Fibroblast of skin of abdomen (primary cell): Measurements from ENCODE around the gene DDX42.
"Not testable (repeated sequence)": the region's sequence is repeated elsewhere in the genome, so short reads cannot be mapped to it uniquely, and the experiment has no call there.

ENCODE experiments used
- DNase-seq: peaks from one replicate; pipeline ENCODE4 v3.0.0-alpha.2; 2013

The DDX42 gene

DNA sequence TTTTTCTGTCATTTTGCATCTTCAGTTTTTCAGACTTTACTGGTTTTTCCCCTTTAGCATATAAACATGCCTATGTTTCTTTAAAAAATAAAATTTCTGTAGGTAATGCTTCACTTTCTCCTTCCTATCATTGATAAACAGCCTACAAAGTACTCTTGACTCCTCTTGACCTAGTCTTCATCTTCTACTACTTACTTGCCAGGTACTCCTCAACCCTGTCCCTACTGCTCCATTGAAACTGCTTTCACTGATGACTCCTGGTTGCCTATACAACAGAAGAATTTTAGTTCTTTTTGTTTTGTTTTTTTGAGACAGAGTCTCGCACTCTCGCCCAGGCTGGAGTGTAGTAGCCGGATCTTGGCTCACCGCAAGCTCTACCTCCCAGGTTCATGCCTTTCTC is 7.0 kb downstream of the DDX42 start:
- no peak for DNase-seq

DNA sequence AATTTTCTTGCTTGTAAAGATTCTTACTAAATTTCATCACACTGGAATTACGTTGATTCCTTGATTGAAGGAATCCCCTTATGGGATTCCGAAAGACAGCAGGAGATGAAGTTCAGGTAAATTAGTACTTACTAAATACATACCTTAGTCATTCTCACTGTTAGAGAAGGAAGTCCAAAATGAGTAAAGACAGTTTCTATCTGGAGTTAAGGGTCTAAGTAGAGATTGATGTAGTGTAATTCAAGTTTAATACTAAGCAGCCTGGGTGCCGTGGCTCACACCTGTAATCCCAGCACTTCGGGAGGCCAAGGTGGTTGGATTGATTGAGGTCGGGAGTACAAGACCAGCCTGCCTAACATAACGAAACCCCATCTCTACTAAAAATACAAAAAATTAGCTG is 9.6 kb downstream of the DDX42 start:
- DNase-seq = no peak

DNA sequence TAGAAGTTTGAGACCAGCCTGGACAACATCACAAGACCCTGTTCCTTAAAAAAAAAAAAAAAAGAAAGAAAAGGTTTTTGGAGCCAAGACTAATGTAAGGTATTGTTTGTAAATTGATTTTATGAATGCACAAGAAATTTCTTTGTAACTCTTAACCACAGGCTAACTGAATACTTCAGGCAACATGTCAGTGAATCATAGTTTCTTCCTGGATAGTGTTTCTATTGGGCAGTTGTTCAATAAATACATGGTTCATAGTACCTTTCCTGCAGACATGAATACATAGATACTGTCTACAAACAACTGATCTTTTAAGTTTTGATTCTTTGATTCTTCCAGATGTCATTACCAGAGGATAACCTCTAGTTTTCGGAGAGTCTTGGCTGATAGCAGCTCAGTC is 11.6 kb downstream of the DDX42 start:
- DNase-seq = peak; percentile 35

DNA sequence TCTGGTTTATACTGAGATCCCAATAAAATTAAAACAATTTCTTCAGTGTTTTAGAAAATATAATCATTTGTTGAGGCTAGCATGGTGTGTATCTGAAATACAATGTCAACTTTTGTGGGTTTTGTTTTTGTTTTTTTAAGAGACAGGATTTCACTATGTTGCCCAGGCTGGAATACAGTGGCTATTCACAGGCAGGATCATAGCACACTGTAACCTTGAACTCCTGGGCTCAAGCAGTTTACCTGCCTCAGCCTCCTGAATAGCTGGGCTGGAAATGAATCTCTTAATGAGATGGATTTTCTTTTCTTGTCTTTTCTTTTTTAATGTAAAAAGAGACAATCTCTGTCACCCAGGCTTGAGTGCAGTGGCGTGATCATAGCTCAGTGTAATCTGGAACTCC is 12.1 kb downstream of the DDX42 start:
- no peak for DNase-seq

DNA sequence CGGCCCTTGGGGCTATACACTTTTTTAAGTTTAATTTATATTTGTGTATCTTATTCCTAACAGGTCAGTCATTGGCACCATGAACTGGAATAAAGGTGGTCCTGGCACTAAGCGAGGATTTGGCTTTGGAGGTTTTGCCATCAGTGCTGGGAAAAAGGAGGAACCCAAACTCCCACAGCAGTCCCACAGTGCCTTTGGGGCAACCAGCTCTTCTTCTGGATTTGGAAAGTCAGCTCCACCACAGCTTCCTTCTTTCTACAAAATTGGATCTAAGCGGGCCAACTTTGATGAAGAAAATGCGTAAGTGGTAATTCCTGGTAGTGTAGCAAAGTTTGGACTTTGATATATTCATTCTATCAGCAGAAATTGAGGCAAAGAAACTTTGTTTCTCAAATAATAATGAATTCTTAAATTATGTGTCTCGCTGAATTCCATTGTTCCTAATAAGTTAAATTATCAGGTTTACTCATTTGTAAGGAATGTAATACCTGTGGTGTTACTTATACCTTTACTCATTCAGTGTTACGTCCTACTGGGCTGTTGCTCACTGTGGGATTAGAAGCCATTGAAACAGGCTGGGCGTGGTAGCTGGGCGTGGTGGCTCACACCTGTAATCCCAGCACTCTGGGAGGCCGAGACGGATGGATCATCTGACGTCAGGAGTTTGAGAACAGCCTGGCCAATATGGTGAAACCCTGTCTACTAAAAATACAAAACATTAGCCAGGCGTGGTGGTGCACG is 13.2 kb downstream of the DDX42 start:
- no peak for DNase-seq

DNA sequence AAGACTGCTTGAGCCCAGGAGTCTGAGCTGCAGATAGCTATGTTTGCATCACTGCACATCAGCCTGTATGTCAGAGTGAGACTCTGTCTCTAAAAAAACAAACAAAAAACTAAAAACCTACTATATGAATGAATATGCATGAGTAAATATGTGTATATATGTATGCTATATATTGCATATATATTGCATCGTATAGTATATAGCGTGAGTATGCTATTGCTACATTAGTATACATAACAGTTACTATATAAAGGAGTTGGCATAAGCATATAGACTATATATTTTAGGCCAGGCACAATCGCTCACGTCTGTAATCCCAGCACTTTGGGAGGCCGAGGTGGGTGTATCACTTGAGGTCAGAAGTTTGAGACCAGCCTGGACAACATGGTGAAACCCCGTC is 16.1 kb downstream of the DDX42 start:
- no peak for DNase-seq

DNA sequence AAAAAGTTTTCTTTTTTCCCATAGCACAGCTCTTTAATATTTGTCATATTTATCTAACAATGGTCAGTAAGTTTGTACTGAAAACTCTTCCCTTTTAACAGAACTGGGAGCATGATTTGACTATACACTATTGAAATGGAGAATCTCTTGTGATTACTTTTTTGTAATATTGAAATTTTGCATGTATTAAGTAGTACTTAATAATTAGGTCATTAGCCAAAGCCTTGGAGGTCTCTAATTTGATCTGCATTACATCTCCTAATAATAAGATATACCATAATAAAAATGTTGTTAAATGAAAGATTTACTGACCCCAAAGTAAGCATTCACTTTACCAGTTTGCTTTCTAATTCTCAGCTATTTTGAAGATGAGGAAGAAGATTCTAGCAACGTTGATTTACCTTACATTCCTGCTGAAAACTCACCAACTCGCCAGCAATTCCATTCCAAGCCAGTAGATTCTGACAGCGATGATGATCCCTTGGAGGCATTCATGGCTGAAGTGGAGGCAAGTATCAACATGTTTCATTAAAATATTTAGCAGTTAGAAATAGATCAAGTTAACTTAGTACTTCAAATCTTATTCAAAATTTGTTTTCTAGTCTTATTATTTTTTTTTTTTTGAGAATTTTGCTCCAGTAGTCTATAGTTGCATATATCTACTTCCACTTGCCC is 18.2 kb downstream of the DDX42 start:
- no peak for DNase-seq

DNA sequence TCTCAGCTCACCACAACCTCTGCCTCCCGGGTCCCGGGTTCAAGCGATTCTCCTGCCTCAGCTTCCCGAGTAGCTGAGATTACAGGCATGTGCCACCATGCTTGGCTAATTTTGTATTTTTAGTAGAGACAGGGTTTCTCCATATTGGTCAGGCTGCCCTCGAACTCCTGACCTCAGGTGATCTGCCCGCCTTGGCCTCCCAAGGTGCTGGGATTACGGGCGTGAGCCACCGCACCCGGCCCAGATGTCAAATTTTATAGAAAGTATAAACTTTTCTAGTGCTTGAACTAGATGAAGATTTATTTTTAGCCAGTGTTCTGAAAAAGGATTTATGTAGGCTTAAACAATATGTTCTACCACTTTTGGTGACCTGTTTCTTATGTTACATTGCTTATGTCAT is 22.4 kb downstream of the DDX42 start:
- DNase-seq = not testable (repeated sequence)

DNA sequence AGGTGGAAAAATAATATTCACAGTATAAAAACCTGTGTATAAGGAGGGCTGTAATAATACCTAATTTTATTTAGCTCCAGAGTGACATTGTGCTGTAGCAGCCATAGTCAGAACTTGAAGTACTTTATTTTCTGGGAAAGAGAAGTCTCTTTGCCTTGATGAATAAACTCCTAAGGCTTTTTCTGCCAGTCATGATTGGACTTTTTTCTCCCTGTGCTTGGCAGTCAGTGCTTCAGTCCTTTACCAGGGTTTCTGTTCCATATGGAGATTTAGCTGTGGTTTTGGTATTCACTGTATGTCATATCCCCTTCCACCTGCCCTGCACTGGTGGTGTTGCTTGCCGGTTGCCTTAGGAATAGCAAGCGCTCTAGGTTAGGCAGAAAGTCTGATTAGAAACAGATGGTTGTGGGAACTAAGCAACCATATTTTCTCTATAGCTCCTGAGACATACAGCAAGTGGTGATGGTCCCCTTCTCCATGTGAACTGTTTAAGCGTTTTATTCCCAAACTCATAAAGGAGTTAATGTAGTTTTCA is 24.7 kb downstream of the DDX42 start:
- peak; percentile 39 for DNase-seq

DNA sequence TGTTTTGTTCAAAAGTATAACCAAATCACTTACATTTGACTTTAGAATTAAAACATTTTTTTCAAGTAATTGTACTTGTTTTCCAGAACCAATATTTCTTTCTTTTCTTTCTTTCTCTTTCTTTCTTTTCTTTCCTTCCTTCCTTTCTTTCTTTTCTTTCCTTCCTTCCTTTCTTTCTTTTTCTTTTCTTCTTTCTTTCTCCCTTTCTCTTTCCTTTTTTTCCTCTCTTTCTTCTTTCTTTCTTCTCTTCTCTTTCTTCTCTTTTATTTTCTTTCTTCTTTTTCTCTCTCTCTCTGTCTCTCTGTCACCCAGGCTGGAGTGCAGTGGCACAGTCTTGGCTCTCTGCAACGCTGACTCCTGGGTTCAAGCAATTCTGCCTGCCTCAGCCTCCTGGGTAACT is 26.8 kb downstream of the DDX42 start:
- DNase-seq = no peak

DNA sequence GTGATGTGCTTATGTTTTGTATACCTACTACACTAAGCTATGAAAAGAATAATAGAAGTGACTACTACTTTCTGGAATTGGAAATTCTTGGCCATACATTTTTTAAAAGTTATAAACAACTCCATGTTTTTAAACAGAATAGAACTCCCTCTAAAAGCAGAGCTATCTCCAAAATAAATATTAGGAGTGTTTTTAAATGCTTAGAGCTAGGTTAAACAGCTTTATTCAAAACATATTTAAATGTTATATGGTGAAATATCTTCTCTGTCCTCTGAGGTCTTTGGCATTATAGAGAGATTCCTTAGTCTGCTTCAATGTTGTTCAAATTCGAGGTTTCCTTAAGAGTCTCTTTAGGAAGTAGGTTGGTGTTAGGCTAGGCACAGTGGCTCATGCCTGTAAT is 30.4 kb downstream of the DDX42 start:
- DNase-seq = no peak

DNA sequence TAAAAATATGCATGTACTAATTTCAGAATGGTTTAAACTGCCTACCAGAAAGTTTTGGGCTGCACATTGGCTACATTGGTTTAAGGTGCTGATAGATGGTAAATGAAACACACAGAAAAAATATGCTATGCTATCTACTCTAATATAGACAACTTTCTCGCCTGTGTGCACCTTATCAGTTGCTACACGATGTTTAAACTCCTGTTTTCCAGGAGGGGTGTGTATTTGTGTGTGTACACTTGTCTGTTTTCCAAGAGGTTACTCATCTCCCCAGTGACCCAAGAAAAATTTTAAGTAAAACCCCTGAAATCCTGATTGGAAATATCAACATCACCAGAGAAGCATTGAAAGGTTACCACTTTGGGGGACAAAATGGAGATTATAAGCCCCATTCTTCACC is 31.6 kb downstream of the DDX42 start:
- no peak for DNase-seq

DNA sequence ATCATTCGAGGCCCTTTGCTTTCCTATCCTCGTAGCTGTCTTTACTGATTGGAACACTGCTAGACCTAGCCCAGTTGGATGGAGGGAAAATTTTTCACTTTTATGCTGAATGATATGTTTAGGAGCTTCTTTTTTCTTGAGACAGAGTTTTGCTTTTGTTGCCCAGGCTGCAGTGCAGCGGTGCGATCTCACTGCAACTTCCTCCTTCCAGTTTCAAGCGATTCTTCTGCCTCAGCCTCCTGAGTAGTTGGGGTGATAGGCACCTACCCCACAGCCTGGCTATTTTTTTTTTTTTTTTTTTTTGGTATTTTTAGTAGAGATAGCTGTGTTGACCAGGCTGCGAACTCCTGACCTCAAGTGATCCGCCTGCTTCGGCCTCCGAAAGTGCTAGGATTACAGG is 36.0 kb downstream of the DDX42 start:
- no peak for DNase-seq

DNA sequence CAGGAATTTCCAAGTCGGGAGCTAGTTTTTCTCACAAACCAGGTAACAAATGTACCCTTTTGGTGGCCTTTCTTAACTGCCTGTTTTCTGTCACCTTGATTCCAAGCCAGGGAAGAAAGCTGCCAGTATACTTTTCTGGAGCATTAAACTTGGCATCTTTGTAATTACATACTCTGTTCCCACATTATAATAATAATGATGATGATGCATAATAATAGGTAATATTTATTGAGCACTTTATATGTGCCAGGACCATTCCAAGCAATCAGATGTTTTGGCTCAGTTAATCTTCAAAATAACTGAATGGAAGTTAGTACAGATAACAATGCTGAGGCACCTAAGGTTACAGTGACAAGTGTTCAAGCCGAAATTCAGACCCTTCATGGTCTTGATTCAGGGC is 42.2 kb downstream of the DDX42 start:
- DNase-seq = no peak

DNA sequence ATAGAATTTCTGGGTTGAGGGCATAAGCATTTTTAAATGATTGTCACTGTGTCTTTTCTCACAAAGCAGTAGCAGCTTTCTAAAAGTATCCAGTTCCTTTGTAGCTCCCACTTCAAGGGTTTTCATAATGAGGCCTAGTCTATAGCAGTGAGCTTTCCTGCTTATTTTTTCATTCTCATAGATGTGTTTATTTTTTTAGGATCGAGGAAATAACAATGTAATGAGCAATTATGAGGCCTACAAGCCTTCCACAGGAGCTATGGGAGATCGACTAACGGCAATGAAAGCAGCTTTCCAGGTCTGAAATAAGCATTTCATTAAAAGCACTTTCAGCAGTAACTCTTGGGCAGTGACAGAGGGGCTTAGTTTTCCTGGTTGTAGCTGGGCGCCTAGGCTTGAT is 42.7 kb downstream of the DDX42 start:
- DNase-seq = no peak

DNA sequence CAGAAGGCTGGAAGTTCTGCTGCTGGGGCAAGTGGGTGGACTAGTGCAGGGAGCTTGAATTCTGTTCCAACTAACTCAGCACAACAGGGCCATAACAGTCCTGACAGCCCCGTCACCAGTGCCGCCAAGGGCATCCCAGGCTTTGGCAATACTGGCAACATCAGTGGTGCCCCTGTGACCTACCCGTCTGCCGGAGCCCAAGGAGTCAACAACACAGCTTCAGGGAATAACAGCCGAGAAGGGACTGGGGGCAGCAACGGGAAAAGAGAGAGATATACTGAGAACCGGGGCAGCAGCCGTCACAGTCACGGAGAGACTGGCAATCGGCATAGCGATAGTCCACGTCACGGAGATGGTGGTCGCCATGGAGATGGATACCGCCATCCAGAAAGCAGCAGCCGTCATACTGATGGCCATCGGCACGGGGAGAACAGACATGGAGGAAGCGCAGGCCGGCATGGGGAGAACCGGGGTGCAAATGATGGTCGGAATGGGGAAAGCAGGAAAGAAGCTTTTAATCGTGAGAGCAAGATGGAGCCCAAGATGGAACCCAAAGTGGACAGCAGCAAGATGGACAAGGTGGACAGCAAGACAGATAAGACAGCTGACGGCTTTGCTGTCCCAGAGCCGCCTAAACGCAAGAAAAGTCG is 43.9 kb downstream of the DDX42 start:
- no peak for DNase-seq

DNA sequence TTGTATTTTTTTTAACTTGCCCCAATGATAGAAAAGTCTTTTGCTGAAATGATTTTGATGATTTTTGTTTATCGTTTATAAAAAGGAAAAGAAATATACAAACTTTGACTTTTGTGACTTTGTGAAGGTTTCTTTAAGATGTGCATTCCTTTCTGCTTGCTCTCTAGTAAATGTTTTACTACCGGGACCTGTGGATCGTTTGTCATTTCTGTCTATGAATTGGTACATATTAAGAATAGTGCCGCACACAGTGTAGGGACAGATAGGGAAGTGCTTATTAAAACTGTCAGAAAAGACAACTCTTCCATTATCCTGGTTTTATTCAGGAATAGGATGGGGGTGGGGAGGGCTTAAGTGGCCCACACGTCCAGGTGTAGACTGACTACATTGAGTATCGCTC is 45.2 kb downstream of the DDX42 start:
- DNase-seq = no peak

DNA sequence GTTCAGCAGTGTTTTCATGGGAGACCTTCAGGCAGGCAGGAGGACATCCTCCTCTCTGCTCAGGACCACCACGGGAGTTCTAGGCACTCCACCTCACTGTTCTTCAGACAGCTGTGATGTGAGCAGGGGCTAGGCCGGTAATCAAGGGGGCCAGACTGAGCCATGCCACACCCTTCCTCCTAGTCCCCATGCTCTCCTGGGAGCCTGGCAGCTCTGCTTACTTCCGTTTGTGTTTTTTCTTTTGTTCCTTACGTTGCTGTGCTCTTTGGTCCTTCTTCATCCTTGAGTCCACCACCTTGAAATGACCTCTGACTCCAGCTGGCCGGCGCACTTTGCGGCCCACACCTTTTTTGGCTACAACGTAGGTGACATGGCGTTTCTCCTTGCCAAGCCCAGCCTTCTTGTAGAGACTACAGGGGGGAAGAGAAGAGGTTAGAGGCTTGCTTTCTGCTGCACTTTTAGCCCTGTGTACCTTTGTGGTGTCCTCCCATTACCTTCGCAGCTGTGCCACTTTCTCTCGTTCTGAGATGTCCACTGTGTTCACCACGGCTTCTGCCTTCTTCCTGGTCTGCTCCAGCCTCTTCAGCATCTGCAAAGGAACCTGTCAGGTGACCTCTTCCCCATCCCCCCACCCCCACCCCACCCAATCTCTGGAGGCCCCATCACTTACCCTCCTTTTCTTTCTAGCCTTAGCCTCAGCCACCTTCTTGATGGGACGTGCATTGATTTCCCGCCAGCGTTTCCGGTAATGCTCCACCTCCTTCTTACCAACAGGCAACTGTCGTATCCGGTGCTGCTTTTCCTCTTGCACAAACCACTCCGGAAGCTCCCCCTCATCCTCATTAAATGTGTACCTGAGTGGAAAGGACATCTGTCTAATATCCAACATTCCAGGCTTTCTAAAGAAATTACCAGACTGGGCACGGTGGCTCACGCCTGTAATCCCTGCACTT is 45.9 kb downstream of the DDX42 start:
- no peak for DNase-seq

DNA sequence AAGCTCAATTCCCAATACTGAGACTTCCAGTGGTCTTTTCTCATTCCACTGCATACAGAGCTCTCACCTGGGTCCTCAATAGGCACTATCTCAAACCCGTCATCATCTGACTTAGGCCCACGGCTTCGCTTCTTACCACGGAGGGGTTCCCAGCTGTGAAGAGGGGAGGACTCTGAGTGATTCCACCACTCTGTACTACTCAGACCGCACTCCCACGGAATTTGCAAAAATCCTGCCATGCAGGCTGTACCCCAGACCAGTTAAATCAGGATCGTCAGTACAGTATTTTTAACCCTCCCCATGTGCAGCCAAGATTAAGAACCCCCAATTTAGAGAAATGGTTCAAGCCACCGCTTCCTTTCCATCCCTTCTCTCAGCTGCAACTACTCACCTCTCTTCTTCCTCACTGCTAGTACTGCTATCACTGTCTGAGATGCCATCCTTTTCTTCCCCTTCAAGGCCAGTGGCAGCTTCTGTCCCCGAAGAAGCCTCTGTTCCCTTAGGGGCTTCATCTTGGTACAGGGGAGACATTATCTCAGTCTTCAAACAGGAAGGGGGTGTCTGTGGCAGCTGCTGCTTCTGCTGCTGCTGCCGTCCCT is 47.1 kb downstream of the DDX42 start:
- no peak for DNase-seq

DNA sequence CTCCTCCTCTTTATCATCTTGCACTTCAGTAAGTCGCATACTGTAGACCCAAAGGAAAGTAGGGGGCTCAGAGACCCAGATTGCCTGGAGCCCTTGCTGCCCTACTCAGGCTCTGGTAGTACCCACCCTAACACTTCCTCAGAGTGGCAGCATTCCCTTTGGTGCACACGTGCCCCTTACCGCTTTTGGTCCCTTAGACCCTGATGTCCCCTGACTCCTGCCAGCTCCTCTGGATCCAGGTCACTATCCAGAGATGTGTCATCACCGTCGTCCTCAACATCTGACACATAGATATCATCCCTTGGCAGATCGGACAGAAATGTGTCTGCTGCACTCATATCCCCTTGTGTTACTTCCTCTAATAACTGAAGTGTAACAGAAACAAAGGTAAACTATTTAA is 47.8 kb downstream of the DDX42 start:
- no peak for DNase-seq

DNA sequence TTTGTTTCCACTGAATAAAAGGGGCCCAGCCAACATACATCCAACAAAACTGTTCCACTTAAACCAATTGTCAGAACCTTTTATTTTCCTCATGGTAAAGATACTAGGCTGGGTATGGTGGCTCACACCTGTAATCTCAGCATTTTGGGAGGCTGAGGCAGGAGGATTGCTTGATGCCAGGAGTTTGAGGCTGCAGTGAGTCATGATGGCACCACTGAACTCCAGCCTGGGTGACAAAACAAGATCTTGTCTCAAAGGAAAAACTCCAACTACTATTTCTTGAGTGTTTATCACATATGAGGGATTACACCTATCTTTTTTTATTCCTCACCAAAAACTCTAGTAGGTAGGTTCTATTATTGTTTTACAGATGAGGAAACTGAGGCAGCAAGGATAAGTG is 48.6 kb downstream of the DDX42 start:
- no peak for DNase-seq

DNA sequence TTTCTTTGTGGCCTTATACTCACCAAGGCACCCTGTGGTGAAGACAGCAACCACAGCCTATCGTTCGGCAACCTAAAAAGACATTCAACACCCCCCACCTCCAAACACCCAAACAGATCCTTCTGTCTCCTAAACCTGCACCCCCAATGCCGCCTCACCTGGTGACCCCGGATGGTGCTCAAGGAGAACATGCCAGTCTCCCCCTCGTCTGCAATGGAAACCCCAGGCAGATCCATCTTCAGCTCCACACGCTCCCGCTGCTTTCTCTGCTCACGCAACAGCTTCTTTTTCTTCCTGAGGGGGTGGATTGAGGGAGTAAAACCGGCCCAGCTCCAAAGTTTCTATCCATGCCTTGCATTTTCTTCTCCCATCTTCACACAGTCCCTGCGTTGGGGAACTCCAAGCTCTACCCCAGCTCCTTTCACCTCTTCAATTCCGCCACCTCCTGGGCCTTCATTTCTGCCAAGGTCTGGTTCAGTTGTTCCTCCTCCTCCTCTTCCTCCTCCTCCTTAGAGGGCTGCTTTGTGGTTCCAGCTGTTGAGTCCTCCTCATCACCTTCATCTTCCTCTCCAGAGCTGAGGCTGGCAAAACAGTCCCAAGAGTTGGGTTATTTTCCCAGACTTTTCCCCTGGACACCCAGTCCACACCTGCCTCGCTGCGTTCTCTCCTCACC is 49.8 kb downstream of the DDX42 start:
- DNase-seq = no peak
